AG10803 (cell line): ENCODE data around the gene ECEL1.

Experiments
- DNase-seq: peaks from one replicate; pipeline ENCODE4 v3.0.0; 2010; ENCODE audit warnings: low read depth
- H3K4me3 ChIP-seq: 2 replicates; pipeline ENCODE4 v1.5.1; 2011; ENCODE audit warnings: mild to moderate bottlenecking, low read length, control low read depth
- CTCF ChIP-seq: conservative IDR thresholded peaks from 2 replicates; pipeline ENCODE4 v1.5.1; 2011; ENCODE audit warnings: mild to moderate bottlenecking, low read length, control low read depth, inconsistent platforms

The ECEL1 gene

GRCh38 chr2:232502911-232503808 is 15.5 kb upstream of the ECEL1 start:
- TF ChIP-seq CTCF = no peak
- H3K4me3 ChIP-seq = no peak overlapping the region
- no peak for DNase-seq

GRCh38 chr2:232502511-232502910 is 14.9 kb upstream of the ECEL1 start:
- H3K4me3 ChIP-seq = no peak overlapping the region
- TF ChIP-seq CTCF = no peak
- DNase-seq = no peak

- TF ChIP-seq CTCF = no peak
- no peak for DNase-seq
- no peak overlapping the region for H3K4me3 ChIP-seq
Observed at GRCh38 chr2:232501794-232502390, 14.3 kb upstream of the ECEL1 start.

GRCh38 chr2:232501331-232501771 is 13.7 kb upstream of the ECEL1 start:
- no peak overlapping the region for H3K4me3 ChIP-seq
- DNase-seq = no peak
- no peak for TF ChIP-seq CTCF

- no peak for TF ChIP-seq CTCF
- H3K4me3 ChIP-seq = no peak overlapping the region
Observed at GRCh38 chr2:232498452-232498851, 10.8 kb upstream of the ECEL1 start.

GRCh38 chr2:232497348-232497747 is 9.7 kb upstream of the ECEL1 start:
- DNase-seq = no peak
- no peak overlapping the region for H3K4me3 ChIP-seq
- no peak for TF ChIP-seq CTCF

More at GRCh38 chr2:232498452-232498851, 10.8 kb upstream of the ECEL1 start:
- DNase-seq = no peak
